HCT116 (cell line): ENCODE data around the gene UVSSA. TPM values are rescaled to one million over a fixed set of nuclear protein-coding genes. Genes with fewer than 3 reads are reported as not detected.
"Not testable (repeated sequence)": the region's sequence is repeated elsewhere in the genome, so short reads cannot be mapped to it uniquely, and the experiment has no call there.

Experiments used
- ATAC-seq: fragments of 200-7000 bp; cut with Tn5 transposase; 2 replicates; pipeline ENCODE4 v1.9.1; 2020; ENCODE audit warnings: mild to moderate bottlenecking, moderate library complexity
- BruUV-seq: library from RNA; stranded (reverse); fragments of 400-500 nt; replicated peaks from 2 replicates; lab custom pipeline; 2021; lab: Mats Ljungman, UMichigan
- CTCF ChIA-PET: fragments of 300-600 bp; sonication (Branson Sonifier 250); formaldehyde crosslinking; loops from one replicate; lab custom pipeline; 2021; ENCODE audit warnings: antibody characterized with exemption; lab: Charles Lee
- POLR2A ChIA-PET: fragments of 300-600, 350-600 bp; sonication (Branson Sonifier 250); formaldehyde crosslinking; loops from one replicate; lab custom pipeline; 2021; ENCODE audit warnings: antibody characterized with exemption; lab: Charles Lee
- RAD21 ChIA-PET, 2 experiments: fragments of 300-600 bp; sonication (Branson Sonifier 250); formaldehyde crosslinking; loops; one replicate each; lab custom pipeline; 2023; ENCODE audit warnings: low total read pairs in 2 of 2; ENCODE audit not compliant: uncharacterized antibody in 2 of 2, unreplicated experiment in 2 of 2, low non-redundant PET in 1 of 2; lab: Charles Lee
- DNase-seq: peaks from one replicate; pipeline ENCODE4 v3.0.0-alpha.2; 2010; ENCODE audit warnings: low read depth, low spot score
- H2AFZ ChIP-seq: fragments of 200-600 bp; shearing (Covaris generic), sonication (generic); 2 replicates; pipeline ENCODE4 v1.6.1; 2017; ENCODE audit warnings: low read depth, mixed run types, mixed read lengths, antibody characterized with exemption, low read length; ENCODE audit not compliant: poor library complexity, severe bottlenecking
- H3K27ac ChIP-seq: 2 replicates; pipeline ENCODE4 v1.5.1; 2012; ENCODE audit warnings: low read depth, low read length
- H3K27me3 ChIP-seq: fragments of 200-600 bp; sonication (generic); 2 replicates; pipeline ENCODE4 v1.6.1; 2016; ENCODE audit warnings: mixed run types, low read length, mixed read lengths; ENCODE audit not compliant: insufficient read depth
- H3K36me3 ChIP-seq, 2 experiments: fragments of 200-500 bp in 1 of 2; fragments of 200-600 bp in 1 of 2; sonication (Bioruptor generic) in 1 of 2; sonication (generic) in 1 of 2; 2 replicates each; pipeline versions ENCODE4 v1.5.1 to v1.6.1; 2014 to 2016; ENCODE audit warnings: low read length in 2 of 2, inconsistent platforms in 1 of 2, mixed read lengths in 1 of 2, mixed run types in 1 of 2; ENCODE audit not compliant: insufficient read depth in 2 of 2, control insufficient read depth in 1 of 2
- H3K4me1 ChIP-seq, 2 experiments: fragments of 200-600 bp in 1 of 2; sonication (generic) in 1 of 2; 2 replicates each; pipeline versions ENCODE4 v1.5.1 to v1.6.1; 2012 to 2017; ENCODE audit warnings: low read length in 2 of 2, inconsistent platforms in 1 of 2, mild to moderate bottlenecking in 1 of 2, mixed read lengths in 1 of 2, mixed run types in 1 of 2, moderate library complexity in 1 of 2; ENCODE audit not compliant: insufficient read depth in 2 of 2, control insufficient read depth in 1 of 2
- H3K4me2 ChIP-seq: fragments of 200-600 bp; sonication (generic); 2 replicates; pipeline ENCODE4 v1.6.1; 2017; ENCODE audit warnings: mixed run types, low read length, mixed read lengths
- H3K4me3 ChIP-seq, 2 experiments: fragments of 200-600 bp in 1 of 2; sonication (generic) in 1 of 2; replicated peaks in 1 of 2; 2 replicates each; pipeline ENCODE4 v1.5.1; 2011 to 2016; ENCODE audit warnings: low read length in 2 of 2, control low read depth in 1 of 2, low read depth in 1 of 2, mild to moderate bottlenecking in 1 of 2, mixed read lengths in 1 of 2, mixed run types in 1 of 2
- H3K79me2 ChIP-seq: fragments of 200-600 bp; sonication (generic); 2 replicates; pipeline ENCODE4 v1.6.1; 2017; ENCODE audit warnings: mild to moderate bottlenecking, mixed run types, low read length, moderate library complexity, mixed read lengths; ENCODE audit not compliant: insufficient read depth
- H3K9ac ChIP-seq: fragments of 200-600 bp; sonication (generic); 2 replicates; pipeline ENCODE4 v1.6.1; 2016; ENCODE audit warnings: low read length, mixed read lengths
- H3K9me2 ChIP-seq: fragments of 200-600 bp; sonication (generic), shearing (Covaris generic); 2 replicates; pipeline ENCODE4 v1.6.1; 2017; ENCODE audit warnings: mixed run types, mild to moderate bottlenecking, moderate library complexity; ENCODE audit not compliant: insufficient read depth
- H3K9me3 ChIP-seq, 2 experiments: fragments of 200-500 bp in 1 of 2; fragments of 200-600 bp in 1 of 2; sonication (Bioruptor generic) in 1 of 2; sonication (generic) in 1 of 2; 2 replicates each; pipeline ENCODE4 v1.6.1; 2014 to 2017; ENCODE audit warnings: low read length in 2 of 2, mixed read lengths in 2 of 2, inconsistent platforms in 1 of 2, low read depth in 1 of 2, mild to moderate bottlenecking in 1 of 2, mixed run types in 1 of 2, moderate library complexity in 1 of 2; ENCODE audit not compliant: control insufficient read depth in 1 of 2, insufficient read depth in 1 of 2
- H4K20me1 ChIP-seq: fragments of 200-600 bp; sonication (generic), shearing (Covaris generic); 2 replicates; pipeline ENCODE4 v1.6.1; 2017; ENCODE audit warnings: mixed run types, mild to moderate bottlenecking, moderate library complexity; ENCODE audit not compliant: insufficient read depth
- ATF3 ChIP-seq: IDR thresholded peaks from 2 replicates; pipeline ENCODE4 v1.6.1; 2012
- CBX3 ChIP-seq: IDR thresholded peaks from 2 replicates; pipeline ENCODE4 v1.6.1; 2012; ENCODE audit warnings: low read depth
- CEBPB ChIP-seq: IDR thresholded peaks from 2 replicates; pipeline ENCODE4 v1.6.1; 2012; ENCODE audit warnings: low read depth
- CTCF ChIP-seq, 3 experiments: fragments of 200-600 bp in 1 of 3; sonication (generic) in 1 of 3; IDR thresholded peaks in 2 of 3; conservative IDR thresholded peaks in 1 of 3; 2 replicates each; pipeline ENCODE4 v1.5.1; 2012 to 2017; ENCODE audit warnings: low read depth in 2 of 3, low read length in 2 of 3, antibody characterized with exemption in 1 of 3, borderline replicate concordance in 1 of 3, control low read depth in 1 of 3, mild to moderate bottlenecking in 1 of 3, mixed read lengths in 1 of 3, mixed run types in 1 of 3, moderate library complexity in 1 of 3; ENCODE audit not compliant: insufficient read depth in 1 of 3
- ELF1 ChIP-seq: IDR thresholded peaks from 2 replicates; pipeline ENCODE4 v1.6.1; 2012; ENCODE audit warnings: low read depth, borderline replicate concordance
- EZH2 ChIP-seq: fragments of 200-600 bp; sonication (generic); IDR thresholded peaks from 2 replicates; pipeline ENCODE4 v1.6.1; 2017; ENCODE audit warnings: antibody characterized with exemption, mixed run types
- EZH2phosphoT487 ChIP-seq: fragments of 200-600 bp; IDR thresholded peaks from 2 replicates; pipeline ENCODE4 v1.6.1; 2018; ENCODE audit warnings: antibody characterized with exemption, borderline replicate concordance
- FOSL1 ChIP-seq: IDR thresholded peaks from 2 replicates; pipeline ENCODE4 v1.6.1; 2012; ENCODE audit warnings: low read depth
- JUND ChIP-seq: IDR thresholded peaks from 2 replicates; pipeline ENCODE4 v1.6.1; 2012
- POLR2A ChIP-seq: IDR thresholded peaks from 2 replicates; pipeline ENCODE4 v1.7.0; 2011; ENCODE audit warnings: borderline replicate concordance; ENCODE audit not compliant: insufficient read depth, insufficient read length; ENCODE audit errors: extremely low read depth
- POLR2AphosphoS5 ChIP-seq: IDR thresholded peaks from 2 replicates; pipeline ENCODE4 v1.6.1; 2011; ENCODE audit warnings: mild to moderate bottlenecking, low read depth, low read length, moderate library complexity
- RAD21 ChIP-seq: IDR thresholded peaks from 2 replicates; pipeline ENCODE4 v1.6.1; 2012; ENCODE audit warnings: low read depth, mild to moderate bottlenecking
- TCF7L2 ChIP-seq: IDR thresholded peaks from 2 replicates; pipeline ENCODE4 v1.7.0; 2011; ENCODE audit warnings: borderline replicate concordance, inconsistent platforms; ENCODE audit not compliant: insufficient read depth, insufficient read length; ENCODE audit errors: extremely low read depth
- ZNF274 ChIP-seq: fragments of 200-500 bp; sonication (Bioruptor generic); IDR thresholded peaks from 2 replicates; pipeline ENCODE4 v1.6.1; 2014; ENCODE audit warnings: mild to moderate bottlenecking, low read depth, low read length, inconsistent platforms
- intact Hi-C: fragments of 100-400 bp; cut with micrococcal nuclease; formaldehyde crosslinking; loops from 2 replicates; pipeline ENCODE4 v1.10.0; 2022
- total RNA-seq: library from RNA; stranded (reverse); gene quantifications from one replicate; pipeline ENCODE4 v1.2.1, GENCODE V29; 2021; ENCODE audit not compliant: unreplicated experiment

UVSSA gene
- total RNA-seq, 1 experiment from 2014 or later, result 30.5 TPM

DNA sequence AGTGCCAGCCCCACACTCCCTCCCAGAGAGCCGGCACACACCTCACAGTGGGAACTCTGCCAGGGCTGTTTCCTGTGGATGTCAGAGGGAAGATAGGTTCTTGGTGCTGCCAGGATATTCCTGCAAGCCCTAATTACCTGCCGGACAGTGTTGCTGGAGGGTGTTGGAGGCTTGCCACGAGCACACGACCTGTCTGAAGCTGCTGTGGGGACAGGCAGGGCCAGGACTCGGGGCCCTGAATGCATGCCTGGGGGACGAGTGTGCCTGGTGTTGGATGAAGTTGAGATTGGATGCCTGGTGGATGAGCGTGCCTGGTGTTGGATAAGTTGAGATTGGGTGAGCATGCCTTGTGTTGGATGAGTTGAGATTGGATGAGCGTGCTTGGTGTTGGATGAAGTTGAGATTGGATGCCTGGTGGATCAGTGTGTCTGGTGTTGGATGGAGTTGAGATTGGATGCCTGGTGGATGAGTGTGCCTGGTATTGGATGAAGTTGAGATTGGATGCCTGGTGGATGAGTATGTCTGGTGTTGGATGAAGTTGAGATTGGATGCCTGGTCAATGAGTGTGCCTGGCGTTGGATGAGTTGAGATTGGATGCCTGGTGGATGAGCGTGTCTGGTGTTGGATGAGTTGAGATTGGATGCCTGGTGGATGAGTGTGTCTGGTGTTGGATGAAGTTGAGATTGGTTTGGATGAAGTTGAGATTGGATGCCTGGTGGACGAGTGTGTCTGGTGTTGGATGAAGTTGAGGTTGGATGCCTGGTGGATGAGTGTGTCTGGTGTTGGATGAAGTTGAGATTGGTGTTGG, 23.2 kb upstream of the UVSSA start (continued):
- no peak for TF ChIP-seq ATF3
- no peak for TF ChIP-seq CBX3
- peak; percentile 87 for TF ChIP-seq FOSL1
- no peak for TF ChIP-seq ELF1

GRCh38 chr4:1324443-1325175, 22.4 kb upstream of the UVSSA start:
- Histone ChIP-seq H3K79me2 (peaks cover 60% of the 10 kb centered on the region; the same call in 1 of the 2 replicates), H3K4me2 (peak overlapping the region; percentile 66), H3K27ac (peak overlapping the region; percentile 70), H3K4me1 (peaks cover 8 to 44% of the 10 kb centered on the region in 2 experiments; a peak in 3 of 4 replicates), H3K36me3 (peaks cover 9 to 21% of the 10 kb centered on the region in 2 experiments; a peak in 3 of 4 replicates)
- H3K9ac ChIP-seq, intact Hi-C loops, RAD21 ChIA-PET, H3K9me3 ChIP-seq, POLR2A ChIA-PET, H4K20me1 ChIP-seq, H3K4me3 ChIP-seq, ATAC-seq, H3K9me2 ChIP-seq, H3K27me3 ChIP-seq, H2AFZ ChIP-seq, CTCF ChIA-PET, DNase-seq: not testable (repeated sequence)
- TSS peak; percentile 19 for BruUV-seq

DNA sequence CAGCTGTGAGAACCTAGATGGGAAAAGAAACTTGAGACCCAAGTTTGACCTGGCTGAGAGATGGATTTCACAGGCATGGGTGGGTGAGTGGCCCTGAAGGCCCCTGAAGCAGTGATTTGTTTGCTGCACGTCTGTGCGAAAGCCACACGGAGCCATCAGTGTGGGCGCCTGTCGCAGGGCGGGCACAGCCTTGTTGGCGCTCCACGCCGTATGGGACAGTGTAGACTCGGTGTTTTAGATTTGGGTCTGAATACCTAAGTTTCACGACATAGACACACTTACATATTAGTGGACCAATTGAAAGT, 21.9 kb upstream of the UVSSA start:
- peak overlapping the region; percentile 59; the same call in 1 of the 2 replicates for H3K27ac ChIP-seq
- POLR2A ChIA-PET, result no interaction called here

More for the DNA sequence above, 21.9 kb upstream of the UVSSA start:
- DNase-seq, result no peak
- RAD21 ChIA-PET, result no interaction called here
- no peaks in the 10 kb centered on the region for H4K20me1 ChIP-seq
- H3K9me2 ChIP-seq, result no peaks in the 10 kb centered on the region
- CTCF ChIA-PET, result no interaction called here
- no peaks in the 10 kb centered on the region for H3K27me3 ChIP-seq
- H3K4me3 ChIP-seq, result no peak overlapping the region; a peak in 1 of 4 replicates
- H3K4me2 ChIP-seq, result peak overlapping the region; percentile 66
- no peaks in the 10 kb centered on the region for H3K9me3 ChIP-seq
- ATAC-seq, result no peak
- peaks cover 65% of the 10 kb centered on the region; the same call in 1 of the 2 replicates for H3K79me2 ChIP-seq
- no peak overlapping the region for H2AFZ ChIP-seq
- no TSS peak for BruUV-seq
- intact Hi-C loops, result no loop called here
- H3K36me3 ChIP-seq, result peaks cover 9 to 20% of the 10 kb centered on the region in 2 experiments; a peak in 3 of 4 replicates
- H3K4me1 ChIP-seq, result peaks cover 8 to 44% of the 10 kb centered on the region in 2 experiments; a peak in 3 of 4 replicates
- TF ChIP-seq JUND (no peak), CTCF (IDR thresholded peaks at IDR 0.05 in 2 of 3, conservative IDR thresholded peaks at IDR 0.05 in 1 of 3; ENCODE audit: borderline replicate concordance in 1 of 3, insufficient read depth in 1 of 3, low read depth in 2 of 3, low read length in 2 of 3) (no peak), EZH2phosphoT487 (no peak), EZH2 (no peak), TCF7L2 (no peak), RAD21 (no peak), POLR2A (no peak), ATF3 (no peak), CEBPB (no peak), POLR2AphosphoS5 (no peak), FOSL1 (no peak), ZNF274 (no peak)
- no peak overlapping the region for H3K9ac ChIP-seq
